ENCODE measurements around the gene CYFIP2. TPM values are rescaled to one million over a fixed set of nuclear protein-coding genes. Genes with fewer than 3 reads are reported as not detected.

CYFIP2 gene
- total RNA-seq, 4 donors from 2014 or later, result 46.5 to 155 (median 57.2) TPM

GRCh38 chr5:157270771-157271170, 4.8 kb downstream of the CYFIP2 start:
- DNase-seq, result no peak
- Histone ChIP-seq H3K4me3 (no peak overlapping the region), H3K4me1 (peaks cover 0 to 41% (median 21%) of the 10 kb centered on the region in 4 donors), H3K9me3 (no peaks in the 10 kb centered on the region), H3K27ac (peak overlapping the region; percentile 73 to 99 (median 75)), H3K27me3 (no peaks in the 10 kb centered on the region), H3K36me3 (no peaks in the 10 kb centered on the region)
- TF ChIP-seq CTCF (IDR thresholded peaks at IDR 0.05) (no peak), POLR2A (IDR thresholded peaks at IDR 0.05) (no peak)

- Histone ChIP-seq H3K4me3 (no peak overlapping the region), H3K27ac (peak overlapping the region; percentile 73 to 99 (median 75))
- DNase-seq, result peak in 2 of 3 donors; percentile 94 to 96
Measured at GRCh38 chr5:157271740-157272271, 5.9 kb downstream of the CYFIP2 start.

DNA sequence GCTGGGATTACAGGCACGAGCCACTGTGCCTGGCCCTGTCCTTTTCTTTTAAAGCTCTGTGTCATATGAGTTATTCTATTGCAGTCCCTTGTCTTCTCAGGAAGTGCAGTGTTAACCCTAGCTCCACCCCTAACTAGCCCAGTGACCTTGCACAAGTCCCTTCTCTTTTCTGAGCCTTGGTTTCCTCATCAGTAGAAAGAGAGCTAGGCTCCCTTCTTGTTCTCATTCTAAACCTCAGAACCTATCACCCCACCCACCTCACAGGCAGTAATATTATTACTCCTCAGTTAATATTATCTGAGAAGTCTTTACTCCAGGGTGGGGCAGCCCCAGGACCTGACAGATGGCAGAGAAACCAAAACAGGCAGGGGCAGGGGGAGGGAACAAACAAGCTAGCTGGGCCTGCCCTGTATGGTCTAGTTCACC, 7.2 kb downstream of the CYFIP2 start:
- Histone ChIP-seq H3K36me3 (no peaks in the 10 kb centered on the region), H3K27ac (peak overlapping the region; percentile 15 to 99 (median 75)), H3K4me1 (peaks cover 0 to 37% (median 12%) of the 10 kb centered on the region in 4 donors), H3K9me3 (no peaks in the 10 kb centered on the region), H3K27me3 (no peaks in the 10 kb centered on the region), H3K4me3 (no peak overlapping the region)
- peak in 1 of 3 donors; percentile 37 for DNase-seq
- TF ChIP-seq POLR2A (IDR thresholded peaks at IDR 0.05) (no peak), CTCF (IDR thresholded peaks at IDR 0.05) (no peak)

More at GRCh38 chr5:157271740-157272271, 5.9 kb downstream of the CYFIP2 start:
- no peak for TF ChIP-seq POLR2A (IDR thresholded peaks at IDR 0.05)
- no peak for TF ChIP-seq CTCF (IDR thresholded peaks at IDR 0.05)
- no peaks in the 10 kb centered on the region for H3K36me3 ChIP-seq
- peaks cover 0 to 41% (median 17%) of the 10 kb centered on the region in 4 donors for H3K4me1 ChIP-seq
- no peaks in the 10 kb centered on the region for H3K9me3 ChIP-seq
- no peaks in the 10 kb centered on the region for H3K27me3 ChIP-seq

GRCh38 chr5:157275403-157275802, 9.5 kb downstream of the CYFIP2 start:
- DNase-seq, result no peak
- Histone ChIP-seq H3K27ac (no peak overlapping the region), H3K9me3 (no peaks in the 10 kb centered on the region), H3K4me3 (no peak overlapping the region), H3K36me3 (no peaks in the 10 kb centered on the region), H3K4me1 (peaks cover 0 to 24% (median 6%) of the 10 kb centered on the region in 4 donors), H3K27me3 (no peaks in the 10 kb centered on the region)
- no peak for TF ChIP-seq POLR2A (IDR thresholded peaks at IDR 0.05)
- no peak for TF ChIP-seq CTCF (IDR thresholded peaks at IDR 0.05)

DNA sequence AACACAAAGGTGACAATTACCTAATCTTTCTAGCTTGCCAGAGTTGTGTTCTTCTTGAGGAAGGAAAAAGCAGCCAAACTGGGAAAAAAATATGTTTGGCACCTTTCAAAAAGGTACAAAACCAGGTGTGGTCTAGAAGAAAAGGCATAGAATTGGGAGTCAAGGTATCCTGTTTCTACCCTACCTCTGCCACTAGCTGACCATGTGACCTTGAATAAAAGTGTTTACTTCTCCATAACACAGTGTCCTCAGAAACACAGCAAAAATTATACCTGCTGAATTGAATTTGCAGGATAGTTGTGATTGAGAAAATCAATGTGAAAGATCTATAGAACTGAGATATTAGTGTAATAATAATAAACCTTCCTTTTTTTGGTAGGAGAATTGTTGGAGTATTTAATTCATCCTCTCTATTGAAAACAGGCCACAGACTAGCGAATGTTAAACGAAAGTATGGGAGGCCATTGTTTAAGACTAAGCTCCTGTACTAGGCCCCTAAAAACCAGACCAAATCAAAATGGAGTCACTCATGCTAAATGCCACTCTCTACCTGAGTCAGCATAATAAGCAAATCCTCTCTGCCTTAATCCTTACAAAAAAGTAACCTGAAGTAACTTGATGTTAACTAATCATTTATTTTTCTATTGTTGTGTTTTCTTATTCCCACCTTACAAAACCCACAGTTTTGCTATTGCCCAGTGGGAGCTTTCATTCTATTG, 12.6 kb downstream of the CYFIP2 start:
- Histone ChIP-seq H3K4me3 (no peak overlapping the region), H3K36me3 (no peaks in the 10 kb centered on the region), H3K4me1 (peaks cover 0 to 8% (median under 1%) of the 10 kb centered on the region in 4 donors), H3K27ac (no peak overlapping the region), H3K9me3 (no peaks in the 10 kb centered on the region), H3K27me3 (no peaks in the 10 kb centered on the region)
- TF ChIP-seq POLR2A (IDR thresholded peaks at IDR 0.05) (no peak), CTCF (IDR thresholded peaks at IDR 0.05) (no peak)
- no peak for DNase-seq

All from Peyer's patch (tissue), 4 donors.